WTC11 (cell line): ENCODE data around the gene C6orf47. TPM values are rescaled to one million over a fixed set of nuclear protein-coding genes. Genes with fewer than 3 reads are reported as not detected.

Experiments used
- ATF6 ChIP-seq: sonication (generic); formaldehyde crosslinking; IDR thresholded peaks from 2 replicates; pipeline ENCODE4 v1.8.1; 2023; ENCODE audit warnings: mild to moderate bottlenecking, missing genetic modification reagents
- CTCF ChIP-seq: fragments of 200-600 bp; IDR thresholded peaks from 2 replicates; pipeline ENCODE4 v1.8.0; 2022; ENCODE audit warnings: antibody characterized with exemption
- EMX1 ChIP-seq: fragments of 250-450 bp; sonication (Bioruptor Pico); IDR thresholded peaks from 2 replicates; pipeline ENCODE4 v1.8.0; 2021; ENCODE audit warnings: mild to moderate bottlenecking
- FOXK1 ChIP-seq: sonication (generic); formaldehyde crosslinking; IDR thresholded peaks from 2 replicates; pipeline ENCODE4 v1.8.0; 2022; ENCODE audit warnings: mild to moderate bottlenecking, moderate library complexity, missing genetic modification reagents
- FOXP4 ChIP-seq: sonication (generic); formaldehyde crosslinking; IDR thresholded peaks from 2 replicates; pipeline ENCODE4 v1.8.0; 2022; ENCODE audit warnings: mild to moderate bottlenecking, missing genetic modification reagents
- HMGA2 ChIP-seq: fragments of 250-450 bp; sonication (Bioruptor Pico); IDR thresholded peaks from 2 replicates; pipeline ENCODE4 v1.4.0; 2021; ENCODE audit warnings: mild to moderate bottlenecking, moderate library complexity
- KAT7 ChIP-seq: sonication (generic); formaldehyde crosslinking; IDR thresholded peaks from 2 replicates; pipeline ENCODE4 v1.8.1; 2023; ENCODE audit warnings: missing genetic modification reagents, mild to moderate bottlenecking, borderline replicate concordance
- MAX ChIP-seq: sonication (generic); formaldehyde crosslinking; IDR thresholded peaks from 2 replicates; pipeline ENCODE4 v1.8.0; 2022; ENCODE audit warnings: mild to moderate bottlenecking, missing genetic modification reagents
- MYBL2 ChIP-seq: sonication (generic); formaldehyde crosslinking; IDR thresholded peaks from 2 replicates; pipeline ENCODE4 v1.8.1; 2023; ENCODE audit warnings: mild to moderate bottlenecking, moderate library complexity, missing genetic modification reagents
- NFATC4 ChIP-seq: fragments of 250-450 bp; sonication (Bioruptor Pico); IDR thresholded peaks from 2 replicates; pipeline ENCODE4 v1.9.0; 2021; ENCODE audit warnings: mild to moderate bottlenecking
- NFYB ChIP-seq: sonication (generic); formaldehyde crosslinking; conservative IDR thresholded peaks from 2 replicates; pipeline ENCODE4 v1.8.0; 2022; ENCODE audit warnings: low read depth, missing genetic modification reagents
- NR1H2 ChIP-seq: sonication (generic); formaldehyde crosslinking; IDR thresholded peaks from 2 replicates; pipeline ENCODE4 v1.9.0; 2021; ENCODE audit warnings: mild to moderate bottlenecking, moderate library complexity, missing genetic modification reagents
- PRDM15 ChIP-seq: sonication (generic); formaldehyde crosslinking; IDR thresholded peaks from 2 replicates; pipeline ENCODE4 v1.8.0; 2022; ENCODE audit warnings: missing genetic modification reagents
- SMAD4 ChIP-seq: sonication (generic); formaldehyde crosslinking; IDR thresholded peaks from 2 replicates; pipeline ENCODE4 v1.8.0; 2022; ENCODE audit warnings: mild to moderate bottlenecking, missing genetic modification reagents
- SOX15 ChIP-seq: fragments of 250-450 bp; sonication (Bioruptor Pico); IDR thresholded peaks from 2 replicates; pipeline ENCODE4 v1.9.0; 2021; ENCODE audit warnings: mild to moderate bottlenecking
- TP53 ChIP-seq: sonication (generic); formaldehyde crosslinking; IDR thresholded peaks from 2 replicates; pipeline ENCODE4 v1.8.1; 2023; ENCODE audit warnings: mild to moderate bottlenecking, missing genetic modification reagents
- USF2 ChIP-seq: sonication (generic); formaldehyde crosslinking; IDR thresholded peaks from 2 replicates; pipeline ENCODE4 v1.8.1; 2023; ENCODE audit warnings: mild to moderate bottlenecking, missing genetic modification reagents, moderate library complexity
- ZBTB21 ChIP-seq: sonication (generic); formaldehyde crosslinking; IDR thresholded peaks from 2 replicates; pipeline ENCODE4 v1.8.1; 2023; ENCODE audit warnings: mild to moderate bottlenecking, missing genetic modification reagents, borderline replicate concordance
- ZNF121 ChIP-seq: sonication (generic); formaldehyde crosslinking; IDR thresholded peaks from 2 replicates; pipeline ENCODE4 v1.8.0; 2023; ENCODE audit warnings: missing genetic modification reagents
- ZNF138 ChIP-seq: sonication (generic); formaldehyde crosslinking; conservative IDR thresholded peaks from 2 replicates; pipeline ENCODE4 v1.8.1; 2022; ENCODE audit warnings: mild to moderate bottlenecking, moderate library complexity, missing genetic modification reagents
- ZNF219 ChIP-seq: sonication (generic); formaldehyde crosslinking; IDR thresholded peaks from 2 replicates; pipeline ENCODE4 v1.8.0; 2023; ENCODE audit warnings: missing genetic modification reagents, mild to moderate bottlenecking, borderline replicate concordance
- ZNF396 ChIP-seq: fragments of 250-450 bp; sonication (Bioruptor Pico); IDR thresholded peaks from 2 replicates; pipeline ENCODE4 v1.8.0; 2021; ENCODE audit warnings: mild to moderate bottlenecking, moderate library complexity, borderline replicate concordance
- ZNF416 ChIP-seq: fragments of 250-450 bp; sonication (Bioruptor Pico); IDR thresholded peaks from 2 replicates; pipeline ENCODE4 v1.9.0; 2021; ENCODE audit warnings: mild to moderate bottlenecking, inconsistent platforms
- ZNF512 ChIP-seq: sonication (generic); formaldehyde crosslinking; IDR thresholded peaks from 2 replicates; pipeline ENCODE4 v1.8.1; 2022; ENCODE audit warnings: missing genetic modification reagents, borderline replicate concordance
- ZNF671 ChIP-seq: fragments of 250-450 bp; sonication (Bioruptor Pico); IDR thresholded peaks from 2 replicates; pipeline ENCODE4 v1.8.0; 2021; ENCODE audit warnings: mild to moderate bottlenecking
- ZSCAN18 ChIP-seq: fragments of 250-450 bp; sonication (Bioruptor Pico); IDR thresholded peaks from 2 replicates; pipeline ENCODE4 v2.1.2; 2022; ENCODE audit warnings: mild to moderate bottlenecking, moderate library complexity
- total RNA-seq: library from RNA; stranded (reverse); gene quantifications from 3 replicates; pipeline ENCODE4 v1.2.3, GENCODE V29; 2021

Gene C6orf47
- total RNA-seq, 1 experiment from 2014 or later: 16.3 TPM

GRCh38 chr6:31665501-31666336 is 5.1 kb upstream of the C6orf47 start, which contains the start of gene CSNK2B (continued):
- TF ChIP-seq PRDM15 (peak; percentile 95), CTCF (no peak), SOX15 (CRISPR knock-in tag) (no peak), ZSCAN18 (CRISPR knock-in tag) (no peak), MAX (CRISPR knock-in tag) (no peak), NR1H2 (CRISPR knock-in tag) (no peak), SMAD4 (CRISPR knock-in tag) (no peak), ZBTB21 (CRISPR knock-in tag) (no peak), ZNF138 (CRISPR knock-in tag) (no peak), ZNF512 (CRISPR knock-in tag) (no peak), ZNF416 (no peak), HMGA2 (CRISPR knock-in tag) (no peak), KAT7 (CRISPR knock-in tag) (no peak; the same call in 1 of the 2 replicates), ZNF671 (no peak), FOXK1 (CRISPR knock-in tag) (peak; percentile 73; the same call in 1 of the 2 replicates), NFATC4 (CRISPR knock-in tag) (no peak), NFYB (CRISPR knock-in tag) (peak; percentile 38; the same call in 1 of the 2 replicates), ZNF396 (CRISPR knock-in tag) (no peak), ATF6 (CRISPR knock-in tag) (no peak), MYBL2 (CRISPR knock-in tag) (no peak), TP53 (CRISPR knock-in tag) (no peak), ZNF121 (CRISPR knock-in tag) (no peak), EMX1 (0 out of 2 replicates have a peak, but pooled peaks have one; percentile 31), ZNF219 (no peak), USF2 (CRISPR knock-in tag) (no peak), FOXP4 (CRISPR knock-in tag) (peak; percentile 4; the same call in 1 of the 2 replicates)
